HL-60 (cell line): Measurements from ENCODE around the gene MYADML2.

Source experiments
- DNase-seq, 2 experiments: peaks; one replicate each; pipeline ENCODE4 v3.0.0-alpha.2; 2010 to 2020; ENCODE audit warnings: low read depth in 1 of 2, low spot score in 1 of 2
- H3K27ac ChIP-seq: fragments of 250-450 bp; sonication (Bioruptor Pico); replicated peaks from 2 replicates; pipeline ENCODE4 v1.5.1; 2020; ENCODE audit warnings: mild to moderate bottlenecking, moderate library complexity
- H3K27me3 ChIP-seq: fragments of 250-450 bp; sonication (Bioruptor Pico); 2 replicates; pipeline ENCODE4 v1.5.1; 2021; ENCODE audit warnings: mild to moderate bottlenecking, moderate library complexity; ENCODE audit not compliant: insufficient read depth, poor library complexity, severe bottlenecking
- H3K4me3 ChIP-seq: replicated peaks from 2 replicates; pipeline ENCODE4 v1.5.1; 2011; ENCODE audit warnings: mild to moderate bottlenecking, control low read depth, low read length; ENCODE audit not compliant: insufficient read depth
- CTCF ChIP-seq: IDR thresholded peaks from one replicate; pipeline ENCODE4 v1.5.1; 2011; ENCODE audit warnings: low read length, control low read depth, inconsistent platforms; ENCODE audit not compliant: insufficient read depth
- GABPA ChIP-seq: IDR thresholded peaks from 2 replicates; pipeline ENCODE4 v1.6.1; 2012; ENCODE audit warnings: low read depth
- POLR2AphosphoS5 ChIP-seq: IDR thresholded peaks from 2 replicates; pipeline ENCODE4 v1.6.1; 2012; ENCODE audit warnings: low read depth
- SPI1 ChIP-seq: IDR thresholded peaks from 2 replicates; pipeline ENCODE4 v1.6.1; 2012; ENCODE audit warnings: low read depth, mild to moderate bottlenecking, borderline replicate concordance
- TF ChIP-seq, protein P1 (sequence below): IDR thresholded peaks from 2 replicates; pipeline ENCODE4 v1.6.1; 2012; ENCODE audit warnings: low read depth; ENCODE audit not compliant: insufficient replicate concordance

The MYADML2 gene

DNA sequence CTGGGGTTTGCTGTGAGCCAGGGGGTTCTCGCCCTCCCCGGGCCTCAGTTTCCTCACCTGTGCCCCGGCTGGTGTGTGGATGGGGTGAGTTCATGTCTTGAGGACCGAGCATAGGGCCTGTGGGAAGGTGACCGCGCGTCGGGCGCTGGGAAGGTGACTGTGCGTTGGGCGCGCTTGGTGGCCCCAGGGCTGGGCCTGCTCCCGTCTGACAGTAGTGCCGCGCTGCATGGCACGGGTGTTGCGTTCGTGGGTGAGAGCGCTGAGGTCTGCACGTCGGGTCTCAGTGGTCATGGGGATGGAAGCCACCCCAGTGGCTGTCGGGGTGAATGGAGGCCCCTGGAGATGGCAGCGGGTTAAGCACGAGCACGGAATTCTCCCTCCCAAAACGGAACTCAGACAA, 39.6 kb upstream of the MYADML2 start:
- no peaks in the 10 kb centered on the region for H3K27me3 ChIP-seq
- DNase-seq, result no peak
- no peak for TF ChIP-seq CTCF
- TF ChIP-seq SPI1, result no peak
- TF ChIP-seq POLR2AphosphoS5, result no peak
- no peak for TF ChIP-seq GABPA
- TF ChIP-seq, protein P1, sequence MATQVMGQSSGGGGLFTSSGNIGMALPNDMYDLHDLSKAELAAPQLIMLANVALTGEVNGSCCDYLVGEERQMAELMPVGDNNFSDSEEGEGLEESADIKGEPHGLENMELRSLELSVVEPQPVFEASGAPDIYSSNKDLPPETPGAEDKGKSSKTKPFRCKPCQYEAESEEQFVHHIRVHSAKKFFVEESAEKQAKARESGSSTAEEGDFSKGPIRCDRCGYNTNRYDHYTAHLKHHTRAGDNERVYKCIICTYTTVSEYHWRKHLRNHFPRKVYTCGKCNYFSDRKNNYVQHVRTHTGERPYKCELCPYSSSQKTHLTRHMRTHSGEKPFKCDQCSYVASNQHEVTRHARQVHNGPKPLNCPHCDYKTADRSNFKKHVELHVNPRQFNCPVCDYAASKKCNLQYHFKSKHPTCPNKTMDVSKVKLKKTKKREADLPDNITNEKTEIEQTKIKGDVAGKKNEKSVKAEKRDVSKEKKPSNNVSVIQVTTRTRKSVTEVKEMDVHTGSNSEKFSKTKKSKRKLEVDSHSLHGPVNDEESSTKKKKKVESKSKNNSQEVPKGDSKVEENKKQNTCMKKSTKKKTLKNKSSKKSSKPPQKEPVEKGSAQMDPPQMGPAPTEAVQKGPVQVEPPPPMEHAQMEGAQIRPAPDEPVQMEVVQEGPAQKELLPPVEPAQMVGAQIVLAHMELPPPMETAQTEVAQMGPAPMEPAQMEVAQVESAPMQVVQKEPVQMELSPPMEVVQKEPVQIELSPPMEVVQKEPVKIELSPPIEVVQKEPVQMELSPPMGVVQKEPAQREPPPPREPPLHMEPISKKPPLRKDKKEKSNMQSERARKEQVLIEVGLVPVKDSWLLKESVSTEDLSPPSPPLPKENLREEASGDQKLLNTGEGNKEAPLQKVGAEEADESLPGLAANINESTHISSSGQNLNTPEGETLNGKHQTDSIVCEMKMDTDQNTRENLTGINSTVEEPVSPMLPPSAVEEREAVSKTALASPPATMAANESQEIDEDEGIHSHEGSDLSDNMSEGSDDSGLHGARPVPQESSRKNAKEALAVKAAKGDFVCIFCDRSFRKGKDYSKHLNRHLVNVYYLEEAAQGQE, result no peak
- no peak overlapping the region for H3K27ac ChIP-seq
- H3K4me3 ChIP-seq, result no peak overlapping the region

DNA sequence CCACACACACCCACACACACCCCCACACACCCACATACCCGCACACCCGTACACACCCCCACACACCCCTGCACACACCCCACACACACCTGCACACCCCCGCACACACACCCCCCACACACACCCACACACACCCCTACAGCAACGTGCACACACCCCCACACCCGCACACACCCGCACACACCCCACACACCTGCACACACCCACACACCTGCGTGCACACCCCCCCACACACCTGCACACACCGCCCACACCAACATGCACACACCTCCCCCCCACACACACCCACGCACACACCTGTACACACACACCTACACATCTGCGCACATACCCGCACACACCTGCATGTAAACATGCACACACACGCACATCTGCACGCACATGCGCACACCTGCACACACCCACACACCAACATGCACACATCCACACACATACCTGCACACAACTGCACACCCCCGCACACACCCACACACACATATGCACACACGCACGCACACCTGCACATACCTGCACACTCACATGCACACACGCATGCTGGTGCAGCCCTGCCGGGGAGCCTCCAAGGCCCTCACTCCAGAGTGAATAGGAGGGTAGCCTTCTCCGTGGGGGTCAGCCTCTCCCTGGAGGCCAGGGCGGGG, 37.9 kb upstream of the MYADML2 start:
- no peak overlapping the region for H3K27ac ChIP-seq
- no peak overlapping the region for H3K4me3 ChIP-seq
- no peaks in the 10 kb centered on the region for H3K27me3 ChIP-seq
- no peak for DNase-seq
- TF ChIP-seq SPI1, result no peak
- no peak for TF ChIP-seq POLR2AphosphoS5
- TF ChIP-seq, protein P1, result no peak
- TF ChIP-seq CTCF, result no peak
- TF ChIP-seq GABPA, result no peak

GRCh38 chr17:81983639-81984373, 36.8 kb upstream of the MYADML2 start:
- no peak overlapping the region for H3K4me3 ChIP-seq
- no peak for DNase-seq
- no peak for TF ChIP-seq POLR2AphosphoS5
- no peak for TF ChIP-seq CTCF
- H3K27ac ChIP-seq, result no peak overlapping the region
- no peaks in the 10 kb centered on the region for H3K27me3 ChIP-seq
